ENCODE results near the gene TPGS2. TPM values are rescaled to one million over a fixed set of nuclear protein-coding genes. Genes with fewer than 3 reads are reported as not detected.

The TPGS2 gene
- total and polyA plus RNA-seq, 2 of the 13 experiments (the other 11 are each of a cell fraction or from before 2014, with no cell fraction given): 73.3 to 137 TPM

DNA sequence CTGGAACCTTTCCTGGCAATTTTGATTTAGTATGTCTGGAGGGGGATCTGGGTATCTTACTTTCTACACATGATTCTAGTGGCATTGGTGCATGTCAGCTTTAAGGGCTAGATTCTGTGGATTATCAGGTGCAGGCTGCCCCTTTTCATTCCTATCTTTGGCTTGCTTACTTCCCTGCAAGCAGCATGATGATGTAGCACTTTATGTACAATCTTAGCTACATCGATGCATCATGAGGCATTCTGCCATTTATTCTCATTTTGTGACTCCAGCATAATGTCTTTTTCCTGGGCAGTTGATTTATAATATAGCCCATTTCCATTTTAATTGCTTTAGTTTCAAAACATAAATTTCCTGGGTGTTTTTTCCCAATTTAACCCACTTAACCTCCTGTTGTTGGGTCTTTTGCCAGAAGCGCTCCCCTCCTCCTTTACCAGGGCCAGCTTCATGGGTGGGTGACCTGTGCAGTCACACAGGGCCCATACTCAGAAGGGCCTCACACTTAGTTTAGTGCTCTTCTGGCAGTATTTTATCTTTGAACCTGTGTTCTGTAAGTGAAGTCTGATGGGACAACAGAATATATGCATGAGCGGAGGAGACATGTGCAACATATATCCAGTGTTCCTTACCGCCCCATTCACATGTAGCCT is 36.0 kb downstream of the TPGS2 start:
- FAIRE-seq (no peak), ATAC-seq (no peak), DNase-seq (ENCODE audit: low spot score) (no peak)
- Histone ChIP-seq H3K4me2 (ENCODE audit: low read depth, low read length) (no peak overlapping the region), H3K27ac (ENCODE audit: extremely low read length, insufficient read depth, low read length) (no peak overlapping the region), H2AFZ (ENCODE audit: low read length) (no peak overlapping the region), H4K20me1 (ENCODE audit: insufficient read depth, low read length) (no peaks in the 10 kb centered on the region), H3K4me3 (replicated peaks in 1 of 3; ENCODE audit: insufficient read depth in 1 of 3, low read depth in 2 of 3, low read length in 3 of 3) (no peak overlapping the region), H3K36me3 (replicated peaks in 1 of 2; ENCODE audit: control insufficient read depth in 1 of 2, insufficient read depth in 2 of 2, low read length in 2 of 2) (peaks cover 7 to 33% of the 10 kb centered on the region in 2 experiments), H3K4me1 (ENCODE audit: insufficient read depth, low read length) (no peaks in the 10 kb centered on the region), H3K9ac (ENCODE audit: insufficient read depth, low read depth, low read length) (no peak overlapping the region), H3K9me3 (ENCODE audit: low read length) (no peaks in the 10 kb centered on the region), H3K79me2 (ENCODE audit: insufficient read depth, low read length) (no peaks in the 10 kb centered on the region), H3K27me3 (ENCODE audit: control insufficient read depth in 1 of 2, insufficient read depth in 2 of 2, low read length in 2 of 2) (no peaks in the 10 kb centered on the region)
- over 99% methylated on average over 4 of the region's 4 CpGs for WGBS (ENCODE audit: low lambda C conversion rate)
- in situ Hi-C loops (cut with HindIII; ENCODE audit: extremely low pct_ligation_motif_present, low pct_unique_long_range_greater_than_20kb) (no loop called here), intact Hi-C loops (cut with micrococcal nuclease; ENCODE audit: unreplicated experiment) (no loop called here)
- CTCF ChIA-PET (ENCODE audit: low intra/inter-chr PET ratio, low total read pairs): no interaction called here
- POLR2A ChIA-PET: no interaction called here
- no TSS peak for BruUV-seq (replicated peaks)
- TF ChIP-seq HDAC1 (CRISPR knock-in tag; IDR thresholded peaks at IDR 0.05) (no peak), SMAD1 (CRISPR knock-in tag; IDR thresholded peaks at IDR 0.05; ENCODE audit: borderline replicate concordance, low read depth) (no peak), REPIN1 (CRISPR knock-in tag; IDR thresholded peaks at IDR 0.05; ENCODE audit: borderline replicate concordance, low read depth) (no peak), RBFOX2 (IDR thresholded peaks at IDR 0.05; ENCODE audit: low read depth, low read length) (no peak), TOPORS (CRISPR knock-in tag; IDR thresholded peaks at IDR 0.05) (no peak)

DNA sequence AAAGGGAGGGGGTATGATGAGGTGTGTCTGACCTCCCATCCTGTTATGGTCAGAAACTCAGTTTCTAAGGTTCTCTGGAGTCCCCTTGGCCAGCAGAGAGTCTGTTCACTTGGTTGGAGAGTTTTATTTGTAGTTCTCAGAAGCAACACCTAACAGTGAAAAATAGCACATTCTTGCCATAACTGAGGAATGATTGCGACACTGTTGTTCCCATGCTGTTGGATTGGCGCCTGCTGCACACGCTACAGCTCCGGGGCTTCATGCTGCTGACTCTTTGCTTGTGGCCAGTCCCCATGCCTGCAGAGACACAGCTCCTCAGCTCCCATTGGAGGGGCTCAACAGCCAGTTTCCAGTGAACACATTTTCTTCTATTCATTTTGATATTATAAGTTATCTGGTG is 42.1 kb downstream of the TPGS2 start:
- Histone ChIP-seq H3K79me2 (ENCODE audit: insufficient read depth, low read length) (no peaks in the 10 kb centered on the region), H3K9me3 (ENCODE audit: low read length) (no peaks in the 10 kb centered on the region), H3K9ac (ENCODE audit: insufficient read depth, low read depth, low read length) (no peak overlapping the region), H3K27ac (ENCODE audit: extremely low read length, insufficient read depth, low read length) (no peak overlapping the region), H2AFZ (ENCODE audit: low read length) (no peak overlapping the region), H3K36me3 (replicated peaks in 1 of 2; ENCODE audit: control insufficient read depth in 1 of 2, insufficient read depth in 2 of 2, low read length in 2 of 2) (peaks cover 0 to 7% of the 10 kb centered on the region in 2 experiments; a peak in 2 of 5 replicates), H3K4me3 (replicated peaks in 1 of 3; ENCODE audit: insufficient read depth in 1 of 3, low read depth in 2 of 3, low read length in 3 of 3) (no peak overlapping the region), H3K4me2 (ENCODE audit: low read depth, low read length) (no peak overlapping the region), H3K27me3 (ENCODE audit: control insufficient read depth in 1 of 2, insufficient read depth in 2 of 2, low read length in 2 of 2) (no peaks in the 10 kb centered on the region), H3K4me1 (ENCODE audit: insufficient read depth, low read length) (peaks cover 9% of the 10 kb centered on the region), H4K20me1 (ENCODE audit: insufficient read depth, low read length) (no peaks in the 10 kb centered on the region)
- ChIA-PET CTCF (ENCODE audit: low intra/inter-chr PET ratio, low total read pairs) (no interaction called here), POLR2A (no interaction called here)
- intact Hi-C loops (cut with micrococcal nuclease; ENCODE audit: unreplicated experiment): no loop called here
- ATAC-seq (peak; percentile 80), FAIRE-seq (no peak), DNase-seq (ENCODE audit: low spot score) (peak; percentile 42)
- in situ Hi-C loops (cut with HindIII; ENCODE audit: extremely low pct_ligation_motif_present, low pct_unique_long_range_greater_than_20kb): no loop called here
- WGBS (ENCODE audit: low lambda C conversion rate): 88% methylated on average over 4 of the region's 4 CpGs
- no TSS peak for BruUV-seq (replicated peaks)
- peak; percentile 98 for TF ChIP-seq ZKSCAN8 (CRISPR knock-in tag; IDR thresholded peaks at IDR 0.05; ENCODE audit: borderline replicate concordance)
- TF ChIP-seq ZNF546 (CRISPR knock-in tag; conservative IDR thresholded peaks at IDR 0.05): no peak
- 0 out of 2 replicates have a peak, but pooled peaks have one; percentile 18 for TF ChIP-seq POGZ (CRISPR knock-in tag; IDR thresholded peaks at IDR 0.05)
- no peak for TF ChIP-seq GTF2F1 (IDR thresholded peaks at IDR 0.05; ENCODE audit: low read length)
- TF ChIP-seq CEBPG (CRISPR knock-in tag; IDR thresholded peaks at IDR 0.05): peak; percentile 85
- TF ChIP-seq TEAD3 (CRISPR knock-in tag; optimal IDR thresholded peaks at IDR 0.05; ENCODE audit: borderline replicate concordance): peak; percentile 96
- peak; percentile 34; the same call in 1 of the 2 replicates for TF ChIP-seq ARID5B (CRISPR knock-in tag; IDR thresholded peaks at IDR 0.05)
- TF ChIP-seq FOXA3 (CRISPR knock-in tag; IDR thresholded peaks at IDR 0.05): 0 out of 2 replicates have a peak, but pooled peaks have one; percentile 9
- TF ChIP-seq, protein P1, sequence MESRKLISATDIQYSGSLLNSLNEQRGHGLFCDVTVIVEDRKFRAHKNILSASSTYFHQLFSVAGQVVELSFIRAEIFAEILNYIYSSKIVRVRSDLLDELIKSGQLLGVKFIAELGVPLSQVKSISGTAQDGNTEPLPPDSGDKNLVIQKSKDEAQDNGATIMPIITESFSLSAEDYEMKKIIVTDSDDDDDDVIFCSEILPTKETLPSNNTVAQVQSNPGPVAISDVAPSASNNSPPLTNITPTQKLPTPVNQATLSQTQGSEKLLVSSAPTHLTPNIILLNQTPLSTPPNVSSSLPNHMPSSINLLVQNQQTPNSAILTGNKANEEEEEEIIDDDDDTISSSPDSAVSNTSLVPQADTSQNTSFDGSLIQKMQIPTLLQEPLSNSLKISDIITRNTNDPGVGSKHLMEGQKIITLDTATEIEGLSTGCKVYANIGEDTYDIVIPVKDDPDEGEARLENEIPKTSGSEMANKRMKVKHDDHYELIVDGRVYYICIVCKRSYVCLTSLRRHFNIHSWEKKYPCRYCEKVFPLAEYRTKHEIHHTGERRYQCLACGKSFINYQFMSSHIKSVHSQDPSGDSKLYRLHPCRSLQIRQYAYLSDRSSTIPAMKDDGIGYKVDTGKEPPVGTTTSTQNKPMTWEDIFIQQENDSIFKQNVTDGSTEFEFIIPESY (CRISPR knock-in tag; IDR thresholded peaks at IDR 0.05): peak; percentile 98
